Kidney epithelial cell (primary cell): ENCODE results near the gene KIF26A. TPM values are rescaled to one million over a fixed set of nuclear protein-coding genes. Genes with fewer than 3 reads are reported as not detected.

ENCODE experiments used
- DNase-seq: peaks from one replicate; pipeline ENCODE4 v3.0.0-alpha.2; 2010; ENCODE audit warnings: low read depth
- H3K27me3 ChIP-seq: 2 replicates; pipeline ENCODE4 v1.6.0; 2011; ENCODE audit warnings: low read length; ENCODE audit not compliant: control insufficient read depth, insufficient read depth
- H3K36me3 ChIP-seq: 2 replicates; pipeline ENCODE4 v1.5.1; 2011; ENCODE audit warnings: low read length; ENCODE audit not compliant: control insufficient read depth, insufficient read depth
- H3K4me3 ChIP-seq: 2 replicates; pipeline ENCODE4 v1.5.1; 2011; ENCODE audit warnings: low read depth, mild to moderate bottlenecking, control low read depth, low read length
- CTCF ChIP-seq: IDR thresholded peaks from 2 replicates; pipeline ENCODE4 v1.5.1; 2011; ENCODE audit warnings: mild to moderate bottlenecking, moderate library complexity, low read length, control low read depth, inconsistent platforms; ENCODE audit not compliant: insufficient read depth, poor library complexity, severe bottlenecking
- total RNA-seq: library from RNA; depleted of rRNA; stranded (reverse); fragments of >200 nt; gene quantifications from 2 replicates; pipeline ENCODE4 v1.2.3, GENCODE V29; 2015

The KIF26A gene
- total RNA-seq, 1 donor from 2014 or later: 0.21 TPM

- no peaks in the 10 kb centered on the region for H3K36me3 ChIP-seq
- no peaks in the 10 kb centered on the region for H3K27me3 ChIP-seq
- no peak for DNase-seq
- no peak for TF ChIP-seq CTCF
- H3K4me3 ChIP-seq: no peak overlapping the region
Observed at GRCh38 chr14:104104076-104104901, 34.1 kb upstream of the KIF26A start.

GRCh38 chr14:104105071-104105821 lies 33.1 kb upstream of the KIF26A start:
- DNase-seq: no peak
- Histone ChIP-seq H3K36me3 (no peaks in the 10 kb centered on the region), H3K27me3 (no peaks in the 10 kb centered on the region), H3K4me3 (no peak overlapping the region)
- no peak for TF ChIP-seq CTCF

GRCh38 chr14:104105822-104106470 lies 32.4 kb upstream of the KIF26A start:
- no peak overlapping the region for H3K4me3 ChIP-seq
- TF ChIP-seq CTCF: no peak
- DNase-seq: no peak
- no peaks in the 10 kb centered on the region for H3K36me3 ChIP-seq
- no peaks in the 10 kb centered on the region for H3K27me3 ChIP-seq

- H3K27me3 ChIP-seq: no peaks in the 10 kb centered on the region
- no peak for TF ChIP-seq CTCF
- DNase-seq: no peak
- no peaks in the 10 kb centered on the region for H3K36me3 ChIP-seq
- H3K4me3 ChIP-seq: no peak overlapping the region
Observed at GRCh38 chr14:104106471-104106991, 31.9 kb upstream of the KIF26A start.

GRCh38 chr14:104107101-104107581 lies 31.2 kb upstream of the KIF26A start:
- no peak for TF ChIP-seq CTCF
- no peak overlapping the region for H3K4me3 ChIP-seq
- DNase-seq: no peak
- no peaks in the 10 kb centered on the region for H3K27me3 ChIP-seq
- H3K36me3 ChIP-seq: no peaks in the 10 kb centered on the region
